H1 (cell line): ENCODE results near the gene BSDC1. TPM values are rescaled to one million over a fixed set of nuclear protein-coding genes. Genes with fewer than 3 reads are reported as not detected.

Experiments
- ASH2L ChIP-seq: fragments of 200-600, 300-600 bp; sonication (generic); IDR thresholded peaks from one replicate; pipeline ENCODE4 v1.7.1; 2017; ENCODE audit warnings: low read length
- BACH1 ChIP-seq: IDR thresholded peaks from 2 replicates; pipeline ENCODE4 v1.6.1; 2012; ENCODE audit warnings: low read length, improper control_type of control experiment
- BCL11A ChIP-seq, 2 experiments: IDR thresholded peaks; one replicate each; pipeline ENCODE4 v1.6.1; 2011; ENCODE audit warnings: low read depth in 2 of 2, low read length in 2 of 2, mild to moderate bottlenecking in 2 of 2
- CTCF ChIP-seq, 3 experiments: IDR thresholded peaks; 1 replicate in 2 of 3; 2 replicates in 1 of 3; pipeline versions ENCODE4 v1.5.1 to v1.6.1; 2011; ENCODE audit warnings: low read length in 3 of 3, mild to moderate bottlenecking in 3 of 3, inconsistent platforms in 2 of 3, low read depth in 1 of 3, moderate library complexity in 1 of 3; ENCODE audit not compliant: insufficient read depth in 1 of 3; ENCODE audit errors: control extremely low read depth in 1 of 3
- JUN ChIP-seq: IDR thresholded peaks from 2 replicates; pipeline ENCODE4 v1.6.1; 2011; ENCODE audit warnings: low read depth, mild to moderate bottlenecking, improper control_type of control experiment, low read length
- KDM1A ChIP-seq: fragments of 200-600, 300-600 bp; sonication (generic); IDR thresholded peaks from 2 replicates; pipeline ENCODE4 v1.7.1; 2016; ENCODE audit warnings: mild to moderate bottlenecking, low read length, borderline replicate concordance
- KDM5A ChIP-seq: fragments of 200-600 bp; IDR thresholded peaks from 2 replicates; pipeline ENCODE4 v1.7.1; 2012; ENCODE audit warnings: mild to moderate bottlenecking, low read length, inconsistent platforms, mixed read lengths
- NANOG ChIP-seq: IDR thresholded peaks from 2 replicates; pipeline ENCODE4 v1.6.1; 2011; ENCODE audit warnings: low read length, low read depth, mild to moderate bottlenecking, inconsistent platforms; ENCODE audit not compliant: insufficient read depth, poor library complexity, severe bottlenecking
- PHF8 ChIP-seq: fragments of 200-600 bp; sonication (generic); conservative IDR thresholded peaks from 2 replicates; pipeline ENCODE4 v1.7.1; 2012; ENCODE audit warnings: low read depth, mild to moderate bottlenecking, inconsistent platforms, low read length, moderate library complexity
- POU5F1 ChIP-seq: IDR thresholded peaks from 2 replicates; pipeline ENCODE4 v1.6.1; 2011; ENCODE audit warnings: low read depth, mild to moderate bottlenecking, low read length, moderate library complexity
- SIN3A ChIP-seq, 2 experiments: IDR thresholded peaks in 1 of 2; conservative IDR thresholded peaks in 1 of 2; 2 replicates each; pipeline ENCODE4 v1.6.1; 2011 to 2012; ENCODE audit warnings: low read length in 2 of 2, improper control_type of control experiment in 1 of 2, low read depth in 1 of 2, mild to moderate bottlenecking in 1 of 2
- SP4 ChIP-seq: IDR thresholded peaks from 2 replicates; pipeline ENCODE4 v1.6.1; 2012; ENCODE audit warnings: low read length, inconsistent platforms
- SUZ12 ChIP-seq: fragments of 200-600 bp; sonication (generic); IDR thresholded peaks from 2 replicates; pipeline ENCODE4 v1.6.1; 2012; ENCODE audit warnings: mild to moderate bottlenecking, inconsistent platforms, low read length, moderate library complexity, mixed read lengths
- TAF1 ChIP-seq: IDR thresholded peaks from 2 replicates; pipeline ENCODE4 v1.6.1; 2011; ENCODE audit warnings: mild to moderate bottlenecking, low read depth, low read length
- TAF7 ChIP-seq: optimal IDR thresholded peaks from 2 replicates; pipeline ENCODE3; 2011; ENCODE audit warnings: low read depth, mild to moderate bottlenecking, inconsistent platforms, low read length, moderate library complexity, borderline replicate concordance
- TBP ChIP-seq: IDR thresholded peaks from 2 replicates; pipeline ENCODE4 v1.6.1; 2011; ENCODE audit warnings: low read depth, low read length, improper control_type of control experiment
- TCF12 ChIP-seq: IDR thresholded peaks from 2 replicates; pipeline ENCODE4 v1.6.1; 2011; ENCODE audit warnings: low read depth, mild to moderate bottlenecking, low read length
- TEAD4 ChIP-seq: IDR thresholded peaks from 2 replicates; pipeline ENCODE4 v1.6.1; 2012; ENCODE audit warnings: low read depth, low read length, inconsistent platforms, mixed read lengths
- ZNF274 ChIP-seq: IDR thresholded peaks from 2 replicates; pipeline ENCODE4 v1.7.0; 2012; ENCODE audit warnings: low read length, borderline replicate concordance; ENCODE audit errors: extremely low read depth
- polyA plus RNA-seq, 7 experiments: library from polyadenylated mRNA; depleted of rRNA in 3 of 7; stranded (reverse) in 5 of 7; unstranded in 2 of 7; fragments of >200 nt in 5 of 7; fragments of 200-250 nt in 2 of 7; gene quantifications; 1 replicate in 5 of 7; 2 replicates in 1 of 7; 4 replicates in 1 of 7; pipeline versions ENCODE4 v1.2.1 to v1.2.3, GENCODE V29; 2011 to 2013; ENCODE audit warnings: missing spikeins in 2 of 7, mixed read lengths in 2 of 7
- total RNA-seq: library from RNA; stranded (reverse); fragmentation: NEBNext Ultra II Directional; extraction: Animal tissue kit (Norgen Biotek cat#: 25700); gene quantifications from 2 replicates; pipeline ENCODE4 v1.2.1, GENCODE V29; 2021
- TF ChIP-seq, protein P1 (sequence below): IDR thresholded peaks from 2 replicates; pipeline ENCODE4 v1.6.1; 2011; ENCODE audit warnings: low read depth, mild to moderate bottlenecking, low read length; ENCODE audit not compliant: insufficient read depth

The BSDC1 gene
- total and polyA plus RNA-seq, 2 of the 8 experiments (the other 6 are each of a cell fraction or from before 2014, with no cell fraction given) = 24.8 to 40.7 TPM

DNA sequence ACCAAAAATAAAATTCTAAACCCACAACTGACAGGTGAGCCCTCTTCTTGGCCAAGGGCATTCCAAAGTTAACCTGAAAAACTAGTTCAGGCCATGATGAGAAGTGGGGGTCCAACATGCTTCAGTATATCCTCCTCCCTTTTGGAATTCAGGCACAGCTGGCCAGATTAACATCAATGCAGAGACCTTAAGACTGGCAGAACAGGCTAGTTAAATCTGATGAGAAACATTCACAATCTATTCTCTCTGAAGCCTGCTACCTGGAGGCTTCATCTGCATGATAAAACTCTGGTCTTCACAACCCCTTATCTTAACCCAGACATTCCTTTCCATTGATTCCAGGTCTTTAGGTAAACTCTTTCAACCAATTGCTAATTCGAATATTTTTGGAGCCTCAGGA lies 43.9 kb upstream of the BSDC1 start (continued):
- TF ChIP-seq BCL11A (IDR thresholded peaks at IDR 0.05; ENCODE audit: low read depth in 2 of 2, low read length in 2 of 2) (peak in 1 of 2 experiments; percentile 69), SP4 (no peak), TBP (no peak), CTCF (IDR thresholded peaks at IDR 0.05; ENCODE audit: control extremely low read depth in 1 of 3, insufficient read depth in 1 of 3, low read depth in 1 of 3, low read length in 3 of 3) (no peak), NANOG (peak; percentile 99), SUZ12 (no peak), TEAD4 (peak; percentile 61; the same call in 1 of the 2 replicates), TCF12 (peak; percentile 87; the same call in 1 of the 2 replicates), BACH1 (no peak), ASH2L (no peak), PHF8 (no peak), JUN (no peak), ZNF274 (no peak), SIN3A (conservative IDR thresholded peaks at IDR 0.05 in 1 of 2, IDR thresholded peaks at IDR 0.05 in 1 of 2; ENCODE audit: low read depth in 1 of 2, low read length in 2 of 2) (no peak), TAF1 (0 out of 2 replicates have a peak, but pooled peaks have one; percentile 18), KDM5A (no peak), POU5F1 (peak; percentile 91), TAF7 (no peak), KDM1A (no peak)
- TF ChIP-seq, protein P1, sequence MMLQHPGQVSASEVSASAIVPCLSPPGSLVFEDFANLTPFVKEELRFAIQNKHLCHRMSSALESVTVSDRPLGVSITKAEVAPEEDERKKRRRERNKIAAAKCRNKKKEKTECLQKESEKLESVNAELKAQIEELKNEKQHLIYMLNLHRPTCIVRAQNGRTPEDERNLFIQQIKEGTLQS = no peak
- TF ChIP-seq, all 59 proteins: peak for 9
